ENCODE data around the gene HLA-A. TPM values are rescaled to one million over a fixed set of nuclear protein-coding genes. Genes with fewer than 3 reads are reported as not detected.

Gene HLA-A
- total RNA-seq, 1 donor from 2014 or later: 60.2 TPM

GRCh38 chr6:29981211-29981812, 39.0 kb downstream of the HLA-A start:
- TF ChIP-seq CTCF (IDR thresholded peaks at IDR 0.05; ENCODE audit: partially characterized antibody, unreplicated experiment): no peak
- Mint-ChIP-seq H3K4me3 (ENCODE audit: unreplicated experiment) (no peak overlapping the region), H3K4me1 (ENCODE audit: low read depth, unreplicated experiment) (peaks cover 10% of the 10 kb centered on the region), H3K27me3 (ENCODE audit: unreplicated experiment) (peaks cover 9% of the 10 kb centered on the region), H3K36me3 (ENCODE audit: unreplicated experiment) (no peaks in the 10 kb centered on the region), H3K27ac (ENCODE audit: unreplicated experiment) (no peak overlapping the region), H3K9me3 (ENCODE audit: unreplicated experiment) (no peaks in the 10 kb centered on the region)
- DNase-seq: no peak

GRCh38 chr6:29982097-29982496, 39.8 kb downstream of the HLA-A start:
- Mint-ChIP-seq H3K36me3 (ENCODE audit: unreplicated experiment) (no peaks in the 10 kb centered on the region), H3K27ac (ENCODE audit: unreplicated experiment) (no peak overlapping the region), H3K27me3 (ENCODE audit: unreplicated experiment) (peaks cover 8% of the 10 kb centered on the region), H3K4me3 (ENCODE audit: unreplicated experiment) (no peak overlapping the region), H3K4me1 (ENCODE audit: low read depth, unreplicated experiment) (peaks cover 7% of the 10 kb centered on the region), H3K9me3 (ENCODE audit: unreplicated experiment) (no peaks in the 10 kb centered on the region)
- no peak for DNase-seq
- no peak for TF ChIP-seq CTCF (IDR thresholded peaks at IDR 0.05; ENCODE audit: partially characterized antibody, unreplicated experiment)

GRCh38 chr6:29984232-29984631, 41.9 kb downstream of the HLA-A start:
- Mint-ChIP-seq H3K27me3 (ENCODE audit: unreplicated experiment) (peaks cover 3% of the 10 kb centered on the region), H3K4me1 (ENCODE audit: low read depth, unreplicated experiment) (peaks cover 5% of the 10 kb centered on the region), H3K4me3 (ENCODE audit: unreplicated experiment) (no peak overlapping the region), H3K27ac (ENCODE audit: unreplicated experiment) (no peak overlapping the region), H3K36me3 (ENCODE audit: unreplicated experiment) (no peaks in the 10 kb centered on the region), H3K9me3 (ENCODE audit: unreplicated experiment) (no peaks in the 10 kb centered on the region)
- TF ChIP-seq CTCF (IDR thresholded peaks at IDR 0.05; ENCODE audit: partially characterized antibody, unreplicated experiment): no peak
- no peak for DNase-seq

- Mint-ChIP-seq H3K27me3 (ENCODE audit: unreplicated experiment) (peaks cover 3% of the 10 kb centered on the region), H3K27ac (ENCODE audit: unreplicated experiment) (no peak overlapping the region), H3K4me1 (ENCODE audit: low read depth, unreplicated experiment) (peaks cover 8% of the 10 kb centered on the region), H3K36me3 (ENCODE audit: unreplicated experiment) (no peaks in the 10 kb centered on the region), H3K4me3 (ENCODE audit: unreplicated experiment) (no peak overlapping the region), H3K9me3 (ENCODE audit: unreplicated experiment) (no peaks in the 10 kb centered on the region)
- TF ChIP-seq CTCF (IDR thresholded peaks at IDR 0.05; ENCODE audit: partially characterized antibody, unreplicated experiment): no peak
- DNase-seq: no peak
Measured at GRCh38 chr6:29984992-29985391, 42.7 kb downstream of the HLA-A start.

GRCh38 chr6:29986179-29986781, 43.9 kb downstream of the HLA-A start:
- Mint-ChIP-seq H3K27me3 (ENCODE audit: unreplicated experiment) (peaks cover under 1% of the 10 kb centered on the region), H3K4me3 (ENCODE audit: unreplicated experiment) (no peak overlapping the region), H3K9me3 (ENCODE audit: unreplicated experiment) (no peaks in the 10 kb centered on the region), H3K27ac (ENCODE audit: unreplicated experiment) (no peak overlapping the region), H3K36me3 (ENCODE audit: unreplicated experiment) (no peaks in the 10 kb centered on the region), H3K4me1 (ENCODE audit: low read depth, unreplicated experiment) (peaks cover 8% of the 10 kb centered on the region)
- no peak for DNase-seq
- no peak for TF ChIP-seq CTCF (IDR thresholded peaks at IDR 0.05; ENCODE audit: partially characterized antibody, unreplicated experiment)
